ENCODE data around the gene ZNF254.
"Not testable (repeated sequence)": the region's sequence is repeated elsewhere in the genome, so short reads cannot be mapped to it uniquely, and the experiment has no call there.

The ZNF254 gene

GRCh38 chr19:24069905-24070657, 16.9 kb upstream of the ZNF254 start:
- in situ Hi-C loops (cut with MboI; ENCODE audit: low pct_unique_long_range_greater_than_20kb, low sequenced_read_pairs): no loop called here
- no peak for DNase-seq

DNA sequence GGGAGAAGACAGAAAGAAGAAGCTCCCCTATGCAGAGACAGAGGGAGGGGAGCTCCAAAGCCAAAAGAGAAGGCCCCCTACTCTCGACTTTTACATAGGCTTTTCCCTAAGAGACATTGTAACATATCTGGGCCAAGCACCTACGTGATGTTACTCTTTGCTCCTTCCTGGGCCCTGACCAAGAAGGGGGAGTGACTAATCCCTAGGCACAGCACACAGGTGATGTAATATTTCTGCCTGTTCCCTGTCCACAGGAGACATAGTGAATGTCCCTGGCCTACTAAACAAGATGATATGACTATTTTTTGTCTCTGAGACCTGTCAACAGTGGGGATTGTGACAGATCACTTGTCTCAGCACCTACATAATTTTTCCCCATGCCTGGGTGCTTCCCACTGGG, 15.9 kb upstream of the ZNF254 start:
- no peak for DNase-seq
- in situ Hi-C loops (cut with MboI; ENCODE audit: low pct_unique_long_range_greater_than_20kb, low sequenced_read_pairs): no loop called here

- no peak for DNase-seq
- in situ Hi-C loops (cut with MboI; ENCODE audit: low pct_unique_long_range_greater_than_20kb, low sequenced_read_pairs): no loop called here
These were observed 14.3 kb upstream of the ZNF254 start for GRCh38 chr19:24072720-24073119.

DNA sequence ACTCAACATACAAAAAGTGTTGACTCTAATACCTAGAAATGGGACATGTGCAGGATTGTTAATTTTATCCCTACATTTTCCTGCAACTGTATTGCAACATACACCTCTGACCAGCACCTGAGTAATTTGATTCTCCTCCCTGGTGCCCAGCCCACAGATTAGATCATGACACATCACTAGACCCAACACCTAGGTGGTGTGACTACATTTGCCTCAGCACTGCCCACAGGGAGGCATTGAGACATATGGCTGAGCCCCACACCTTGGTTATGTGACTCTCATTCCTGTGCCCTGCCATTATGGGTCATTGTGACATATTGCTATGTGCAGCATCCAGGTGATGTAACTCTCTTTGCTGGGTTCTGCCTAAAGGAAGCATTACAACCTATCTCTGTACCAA, 13.2 kb upstream of the ZNF254 start:
- in situ Hi-C loops (cut with MboI; ENCODE audit: low pct_unique_long_range_greater_than_20kb, low sequenced_read_pairs): no loop called here

DNA sequence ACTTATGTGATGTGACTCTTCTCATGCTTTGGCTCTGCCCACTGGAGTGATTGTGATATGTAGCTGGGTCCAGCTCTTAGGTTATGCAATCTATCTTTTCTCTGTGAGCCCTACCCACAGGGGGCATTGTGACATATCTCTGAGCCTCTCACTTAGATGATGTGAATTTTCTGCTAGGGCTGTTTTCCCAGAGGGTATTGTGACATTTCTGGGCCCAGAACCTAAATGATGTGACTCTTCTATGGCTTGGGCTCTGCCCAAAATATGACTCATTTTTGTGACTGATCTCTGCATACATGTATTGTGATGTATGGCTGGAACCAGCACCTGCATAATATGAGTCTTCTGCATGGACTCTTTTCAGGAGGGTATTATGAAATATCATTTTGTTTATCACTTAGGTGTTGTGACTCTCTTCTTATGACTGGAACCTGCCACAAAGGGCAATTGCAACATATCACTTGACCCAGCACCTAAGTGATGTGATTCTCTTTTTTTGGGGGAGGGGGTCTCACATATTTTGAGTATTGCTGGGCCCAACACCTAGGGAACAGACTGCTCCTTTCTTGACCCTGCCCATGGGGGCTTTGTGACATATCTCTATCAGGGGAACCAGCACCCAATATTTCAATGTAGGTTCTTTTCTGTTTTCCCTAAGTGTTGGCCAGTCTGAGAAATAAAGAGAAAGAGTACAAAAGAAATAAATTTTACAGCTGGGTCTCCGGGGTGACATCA, 12.1 kb upstream of the ZNF254 start:
- no peak for DNase-seq
- in situ Hi-C loops (cut with MboI; ENCODE audit: low pct_unique_long_range_greater_than_20kb, low sequenced_read_pairs): no loop called here

More for the DNA sequence above, 13.2 kb upstream of the ZNF254 start:
- DNase-seq: no peak

DNA sequence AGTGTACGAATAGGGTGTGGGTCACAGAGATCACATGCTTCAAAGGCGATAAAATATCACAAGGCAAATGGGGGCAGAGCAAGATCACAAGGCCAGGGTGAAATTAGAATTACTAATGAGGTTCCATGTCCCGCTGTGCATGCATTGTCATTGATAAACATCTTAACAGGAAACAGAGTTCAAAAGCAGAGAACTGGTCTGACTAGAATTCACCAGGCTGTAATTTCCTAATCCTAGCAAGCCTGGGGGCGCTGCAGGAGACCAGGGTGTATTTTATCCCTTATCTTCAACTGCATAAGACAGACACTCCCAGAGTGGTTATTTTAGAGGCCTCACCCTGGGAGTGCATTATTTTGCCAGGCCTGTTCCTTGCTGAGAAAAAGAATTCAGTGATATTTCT, 11.5 kb upstream of the ZNF254 start:
- DNase-seq; in situ Hi-C loops (cut with MboI; ENCODE audit: low pct_unique_long_range_greater_than_20kb, low sequenced_read_pairs): not testable (repeated sequence)

DNA sequence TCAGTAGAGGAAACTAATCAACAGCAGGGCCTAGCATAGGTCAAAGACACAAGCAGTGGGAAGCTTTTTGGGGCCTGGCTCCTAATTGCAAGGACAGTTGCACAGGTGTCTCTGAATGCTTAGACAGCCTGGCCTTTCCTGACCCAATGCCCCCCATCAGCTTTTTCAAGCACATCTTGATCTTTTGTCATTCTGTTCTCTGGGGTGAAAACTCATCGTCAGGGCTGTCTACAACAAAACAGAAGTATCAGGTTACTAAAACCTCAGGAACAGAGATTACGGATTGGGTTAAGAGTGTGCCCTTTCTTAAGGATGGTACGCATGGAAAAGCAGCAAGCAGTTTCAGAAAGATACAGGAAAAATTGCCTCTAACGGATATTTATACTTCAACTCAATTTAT, 8.3 kb upstream of the ZNF254 start:
- in situ Hi-C loops (cut with MboI; ENCODE audit: low pct_unique_long_range_greater_than_20kb, low sequenced_read_pairs): no loop called here
- no peak for DNase-seq

GRCh38 chr19:24081056-24081455, 5.9 kb upstream of the ZNF254 start:
- in situ Hi-C loops (cut with MboI; ENCODE audit: low pct_unique_long_range_greater_than_20kb, low sequenced_read_pairs): no loop called here
- no peak for DNase-seq

DNA sequence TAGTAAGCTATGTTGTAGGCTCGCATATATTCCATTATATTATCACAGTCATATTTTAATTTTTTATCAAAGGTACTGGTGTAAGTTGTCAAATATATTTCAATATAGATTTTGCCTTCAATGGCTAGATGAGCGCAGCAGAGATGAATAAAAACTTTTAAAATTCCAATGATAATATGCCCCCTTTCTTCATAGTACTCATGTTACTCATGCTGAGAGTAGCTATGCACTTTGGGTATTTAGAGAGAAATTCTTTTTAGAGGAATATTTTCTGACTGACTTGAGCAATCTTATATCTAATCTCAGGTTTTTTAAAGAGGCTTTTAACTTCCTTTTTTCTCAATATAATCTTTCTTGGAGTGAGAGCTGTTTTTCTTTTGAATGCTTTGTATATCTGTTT, 11.4 kb downstream of the ZNF254 start:
- in situ Hi-C loops (cut with MboI; ENCODE audit: low pct_unique_long_range_greater_than_20kb, low sequenced_read_pairs): no loop called here
- DNase-seq: no peak

DNA sequence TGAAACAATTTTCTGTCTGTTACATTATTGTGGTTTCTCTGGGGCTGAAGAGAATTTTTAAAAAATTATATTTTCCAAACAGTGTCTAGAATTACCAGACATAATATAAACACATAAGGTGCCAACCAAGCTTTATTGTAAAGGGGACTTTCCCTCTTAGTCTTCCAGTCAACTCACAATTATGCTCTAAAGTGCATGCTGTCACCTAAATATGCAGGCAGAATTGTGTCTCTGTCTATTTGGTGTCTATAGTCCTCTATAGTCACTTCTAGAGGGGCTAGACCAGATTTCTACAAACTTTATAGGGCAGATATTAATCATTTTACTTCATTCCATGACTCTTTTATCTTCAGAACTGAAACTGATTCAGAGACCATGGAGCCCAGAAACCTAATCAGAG, 12.8 kb downstream of the ZNF254 start:
- in situ Hi-C loops (cut with MboI; ENCODE audit: low pct_unique_long_range_greater_than_20kb, low sequenced_read_pairs): no loop called here
- DNase-seq: no peak

DNA sequence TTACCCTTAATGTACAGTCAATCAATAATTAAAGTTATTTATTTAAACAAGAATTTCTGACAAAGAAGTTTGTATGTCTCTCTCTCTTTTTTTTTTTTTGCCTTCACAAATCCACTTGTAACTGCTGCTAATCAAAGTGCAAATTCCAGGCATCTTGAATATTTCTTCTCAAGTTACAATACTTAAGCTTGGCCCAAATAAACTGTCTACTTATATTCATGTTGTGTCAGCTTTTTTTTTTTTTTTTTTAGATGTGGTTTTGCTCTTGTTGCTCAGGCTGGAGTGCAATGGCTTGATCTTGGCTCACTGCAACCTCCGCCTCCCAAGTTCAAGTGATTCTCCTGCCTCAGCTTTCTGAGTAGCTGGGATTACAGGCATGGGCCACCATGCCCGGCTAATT, 13.6 kb downstream of the ZNF254 start:
- DNase-seq; in situ Hi-C loops (cut with MboI; ENCODE audit: low pct_unique_long_range_greater_than_20kb, low sequenced_read_pairs): not testable (repeated sequence)

GRCh38 chr19:24101459-24102115, 14.6 kb downstream of the ZNF254 start:
- DNase-seq: no peak
- in situ Hi-C loops (cut with MboI; ENCODE audit: low pct_unique_long_range_greater_than_20kb, low sequenced_read_pairs): no loop called here

GRCh38 chr19:24127601-24128000, 40.6 kb downstream of the ZNF254 start:
- in situ Hi-C loops (cut with MboI; ENCODE audit: low pct_unique_long_range_greater_than_20kb, low sequenced_read_pairs): no loop called here
- DNase-seq: no peak

DNA sequence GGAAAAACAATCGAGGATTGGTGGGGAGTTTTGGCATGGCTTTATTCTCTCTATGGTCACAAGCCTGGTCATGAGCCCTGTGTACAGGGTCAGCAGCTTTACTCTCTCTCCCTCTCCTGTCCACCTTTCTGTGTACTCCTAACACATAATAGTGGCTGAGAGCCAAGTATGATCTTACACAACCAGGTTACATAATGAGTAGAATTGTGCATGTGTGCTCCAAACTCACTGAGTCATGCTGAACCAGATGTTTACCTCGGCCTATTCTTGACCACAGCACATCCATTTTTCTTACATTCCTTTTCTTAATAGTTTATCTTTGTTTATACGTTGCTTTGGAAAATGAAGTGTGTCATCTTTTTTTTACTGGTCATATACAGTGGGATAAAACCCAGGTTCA, 53.1 kb downstream of the ZNF254 start:
- no peak for DNase-seq
- in situ Hi-C loops (cut with MboI; ENCODE audit: low pct_unique_long_range_greater_than_20kb, low sequenced_read_pairs): no loop called here

DNA sequence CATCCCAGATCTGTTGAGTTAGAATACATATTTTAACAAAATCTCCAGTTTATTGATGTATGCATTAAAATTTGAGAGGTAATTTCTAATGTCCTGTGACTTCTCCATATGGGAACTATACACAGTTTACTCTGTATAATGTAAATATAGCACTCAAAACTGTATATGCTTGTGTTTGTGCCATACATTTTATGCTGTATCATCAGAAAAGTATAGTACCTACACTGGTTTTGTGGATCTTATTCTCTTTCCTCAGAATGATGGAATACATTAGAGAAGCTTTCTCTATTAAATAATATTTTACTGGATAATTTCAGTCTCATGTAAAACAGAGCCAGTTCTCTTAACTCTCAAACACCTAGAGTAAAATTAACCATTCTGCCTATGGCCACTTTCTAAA, 53.6 kb downstream of the ZNF254 start:
- in situ Hi-C loops (cut with MboI; ENCODE audit: low pct_unique_long_range_greater_than_20kb, low sequenced_read_pairs): no loop called here
- DNase-seq: no peak

GRCh38 chr19:24141612-24142011, 54.6 kb downstream of the ZNF254 start:
- DNase-seq: no peak
- in situ Hi-C loops (cut with MboI; ENCODE audit: low pct_unique_long_range_greater_than_20kb, low sequenced_read_pairs): no loop called here

GRCh38 chr19:24142771-24143170, 55.8 kb downstream of the ZNF254 start:
- no peak for DNase-seq
- in situ Hi-C loops (cut with MboI; ENCODE audit: low pct_unique_long_range_greater_than_20kb, low sequenced_read_pairs): no loop called here

- no peak for DNase-seq
- in situ Hi-C loops (cut with MboI; ENCODE audit: low pct_unique_long_range_greater_than_20kb, low sequenced_read_pairs): no loop called here
These were observed 72.7 kb downstream of the ZNF254 start for GRCh38 chr19:24159707-24160106.

DNA sequence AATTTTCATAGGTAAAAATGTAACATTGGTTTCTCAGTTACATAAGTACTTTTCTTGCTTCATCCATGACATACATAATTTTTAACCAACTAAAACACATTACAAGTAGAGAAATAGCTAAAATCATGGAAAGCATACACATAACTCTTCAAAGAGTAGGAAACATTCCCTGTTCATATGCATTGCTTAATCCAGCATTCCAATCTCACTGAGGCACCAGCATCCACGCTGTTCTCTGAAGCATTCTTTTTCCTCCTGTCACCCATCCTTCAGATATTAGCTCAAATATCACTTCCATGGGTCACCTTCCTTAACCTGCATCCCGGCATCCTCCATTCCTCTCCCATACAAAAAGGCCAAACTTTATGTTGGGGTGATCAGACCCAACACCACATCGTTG, 79.1 kb downstream of the ZNF254 start:
- in situ Hi-C loops (cut with MboI; ENCODE audit: low pct_unique_long_range_greater_than_20kb, low sequenced_read_pairs): no loop called here
- DNase-seq: no peak

DNA sequence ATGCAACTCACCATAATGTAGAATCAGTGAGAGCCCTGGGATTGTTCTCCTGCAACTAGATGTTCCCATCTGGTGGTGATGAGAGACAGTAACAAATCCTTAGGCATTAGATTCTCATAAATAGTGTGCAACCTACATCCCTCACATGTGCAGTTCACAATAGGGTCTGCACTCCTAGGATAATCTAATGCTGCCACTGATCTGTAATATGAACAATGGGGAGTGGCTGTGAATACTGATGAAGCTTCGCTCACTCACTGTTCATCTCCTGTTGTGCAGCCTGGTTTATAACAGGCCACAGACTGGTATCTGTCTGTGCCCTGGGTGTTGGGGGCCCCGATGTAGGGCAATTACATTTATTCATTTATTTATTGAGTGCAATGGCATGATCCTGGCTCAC, 86.9 kb downstream of the ZNF254 start:
- no peak for DNase-seq
- in situ Hi-C loops (cut with MboI; ENCODE audit: low pct_unique_long_range_greater_than_20kb, low sequenced_read_pairs): no loop called here
